Hepatocyte (in vitro differentiated cells): Measurements from ENCODE around the gene LLGL1. TPM values are rescaled to one million over a fixed set of nuclear protein-coding genes. Genes with fewer than 3 reads are reported as not detected.

Experiments used
- DNase-seq: peaks from one replicate; pipeline ENCODE4 v3.0.0-alpha.2; 2016; ENCODE audit warnings: low spot score
- H2AFZ ChIP-seq: fragments of 200-600 bp; sonication (generic); 2 replicates; pipeline ENCODE4 v1.6.0; 2016; ENCODE audit warnings: antibody characterized with exemption, mild to moderate bottlenecking
- H3K27ac ChIP-seq: fragments of 200-600 bp; sonication (generic); 2 replicates; pipeline ENCODE4 v1.5.1; 2016; ENCODE audit warnings: mild to moderate bottlenecking
- H3K27me3 ChIP-seq: fragments of 200-600 bp; sonication (generic); 2 replicates; pipeline ENCODE4 v1.6.1; 2016
- H3K36me3 ChIP-seq: fragments of 200-600 bp; sonication (generic); replicated peaks from 2 replicates; pipeline ENCODE4 v1.5.1; 2016; ENCODE audit warnings: low read depth; ENCODE audit not compliant: insufficient read depth
- H3K4me1 ChIP-seq: fragments of 200-600 bp; sonication (generic); 2 replicates; pipeline ENCODE4 v1.5.1; 2016; ENCODE audit warnings: mild to moderate bottlenecking, moderate library complexity; ENCODE audit not compliant: insufficient read depth
- H3K4me2 ChIP-seq: fragments of 200-600 bp; sonication (generic); 2 replicates; pipeline ENCODE4 v1.6.0; 2016
- H3K4me3 ChIP-seq: fragments of 200-600 bp; sonication (generic); 2 replicates; pipeline ENCODE4 v1.5.1; 2016; ENCODE audit warnings: mild to moderate bottlenecking
- H3K79me2 ChIP-seq: fragments of 200-600 bp; sonication (generic); 2 replicates; pipeline ENCODE4 v1.6.0; 2017; ENCODE audit warnings: mild to moderate bottlenecking
- H3K9me2 ChIP-seq: fragments of 200-600 bp; sonication (generic); replicated peaks from 2 replicates; pipeline ENCODE4 v1.6.0; 2017; ENCODE audit warnings: mild to moderate bottlenecking; ENCODE audit not compliant: insufficient read depth
- H3K9me3 ChIP-seq: fragments of 200-600 bp; sonication (generic); 2 replicates; pipeline ENCODE4 v1.5.1; 2016; ENCODE audit warnings: low read depth, mild to moderate bottlenecking
- H4K20me1 ChIP-seq: fragments of 200-600 bp; sonication (generic); 2 replicates; pipeline ENCODE4 v1.6.0; 2016; ENCODE audit warnings: mild to moderate bottlenecking; ENCODE audit not compliant: insufficient read depth, poor library complexity, severe bottlenecking
- EZH2 ChIP-seq: fragments of 200-600 bp; sonication (generic); IDR thresholded peaks from 2 replicates; pipeline ENCODE4 v1.6.1; 2016; ENCODE audit warnings: antibody characterized with exemption, mild to moderate bottlenecking, borderline replicate concordance
- EZH2phosphoT487 ChIP-seq: fragments of 200-600 bp; sonication (generic); IDR thresholded peaks from one replicate; pipeline ENCODE4 v1.6.1; 2018; ENCODE audit warnings: antibody characterized with exemption, mild to moderate bottlenecking, low read depth, moderate library complexity; ENCODE audit not compliant: unreplicated experiment, severe bottlenecking
- WGBS: methylation state at CpG from one replicate; pipeline ENCODE4 v1.1.6; 2016; ENCODE audit warnings: low lambda C conversion rate; ENCODE audit errors: missing lambda C conversion rate; 5-methylcytosine and 5-hydroxymethylcytosine counted together
- polyA plus RNA-seq: library from polyadenylated mRNA; unstranded; fragments of >200 nt; fragmentation: Nextera tagmentation; extraction: Ambion mirVana; gene quantifications from 2 replicates; pipeline ENCODE4 v1.2.1, GENCODE V29; 2016
- total RNA-seq: library from RNA; depleted of rRNA; stranded (reverse); fragments of >200 nt; gene quantifications from 2 replicates; pipeline ENCODE4 v1.2.3, GENCODE V29; 2014
- TF ChIP-seq, protein P1 (sequence below): fragments of 200-600 bp; sonication (generic); IDR thresholded peaks from 2 replicates; pipeline ENCODE4 v1.5.1; 2016; ENCODE audit warnings: antibody characterized with exemption, mild to moderate bottlenecking; ENCODE audit not compliant: poor library complexity

LLGL1 gene
- total and polyA plus RNA-seq, 2 experiments from 2014 or later: 5.4 to 51.9 TPM

DNA sequence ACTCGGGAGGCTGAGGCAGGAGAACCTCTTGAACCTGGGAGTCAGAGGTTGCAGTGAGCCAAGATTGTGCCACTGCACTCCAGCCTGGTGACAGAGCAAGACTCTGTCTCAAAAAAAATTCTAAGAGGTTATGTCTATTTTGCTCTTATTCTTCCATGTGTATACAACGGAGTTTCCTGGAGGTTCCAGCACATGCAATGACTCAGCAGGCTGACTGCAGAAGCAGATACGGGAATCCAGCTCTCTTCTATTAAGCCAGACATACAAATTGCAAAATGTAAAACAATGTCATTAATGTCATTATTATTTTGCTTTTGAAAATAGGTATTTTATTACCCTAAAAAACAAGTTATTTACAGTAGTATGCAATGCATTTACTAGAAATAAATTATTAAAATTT lies 53.4 kb downstream of the LLGL1 start:
- Histone ChIP-seq H2AFZ (no peak overlapping the region), H3K79me2 (no peaks in the 10 kb centered on the region), H3K27ac (no peak overlapping the region), H3K27me3 (no peaks in the 10 kb centered on the region), H3K9me2 (no peaks in the 10 kb centered on the region), H4K20me1 (no peaks in the 10 kb centered on the region), H3K36me3 (no peaks in the 10 kb centered on the region), H3K4me1 (no peaks in the 10 kb centered on the region), H3K4me3 (no peak overlapping the region), H3K4me2 (no peak overlapping the region), H3K9me3 (no peaks in the 10 kb centered on the region)
- TF ChIP-seq, protein P1, sequence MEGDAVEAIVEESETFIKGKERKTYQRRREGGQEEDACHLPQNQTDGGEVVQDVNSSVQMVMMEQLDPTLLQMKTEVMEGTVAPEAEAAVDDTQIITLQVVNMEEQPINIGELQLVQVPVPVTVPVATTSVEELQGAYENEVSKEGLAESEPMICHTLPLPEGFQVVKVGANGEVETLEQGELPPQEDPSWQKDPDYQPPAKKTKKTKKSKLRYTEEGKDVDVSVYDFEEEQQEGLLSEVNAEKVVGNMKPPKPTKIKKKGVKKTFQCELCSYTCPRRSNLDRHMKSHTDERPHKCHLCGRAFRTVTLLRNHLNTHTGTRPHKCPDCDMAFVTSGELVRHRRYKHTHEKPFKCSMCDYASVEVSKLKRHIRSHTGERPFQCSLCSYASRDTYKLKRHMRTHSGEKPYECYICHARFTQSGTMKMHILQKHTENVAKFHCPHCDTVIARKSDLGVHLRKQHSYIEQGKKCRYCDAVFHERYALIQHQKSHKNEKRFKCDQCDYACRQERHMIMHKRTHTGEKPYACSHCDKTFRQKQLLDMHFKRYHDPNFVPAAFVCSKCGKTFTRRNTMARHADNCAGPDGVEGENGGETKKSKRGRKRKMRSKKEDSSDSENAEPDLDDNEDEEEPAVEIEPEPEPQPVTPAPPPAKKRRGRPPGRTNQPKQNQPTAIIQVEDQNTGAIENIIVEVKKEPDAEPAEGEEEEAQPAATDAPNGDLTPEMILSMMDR: no peak
- DNase-seq: no peak
- 85% methylated on average over 3 of the region's 3 CpGs for WGBS

DNA sequence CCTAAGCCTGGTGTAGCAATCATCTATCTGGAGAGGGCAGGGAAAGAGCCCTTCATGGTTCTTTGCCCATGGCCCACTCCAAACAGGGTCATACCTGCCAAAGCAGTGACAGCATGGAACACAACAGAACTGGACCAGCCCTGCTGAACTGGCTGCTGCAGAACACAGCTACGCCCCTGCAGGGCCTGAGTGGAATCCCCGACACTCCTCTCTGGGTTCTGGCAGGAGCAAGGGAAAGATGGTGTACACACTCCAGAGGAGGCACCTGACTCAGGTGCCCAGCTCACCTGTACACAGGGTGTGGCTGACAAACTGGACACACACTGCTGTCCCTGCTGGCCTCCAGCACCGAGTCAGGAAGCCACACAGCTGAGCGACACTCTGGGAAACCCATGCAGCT lies 54.8 kb downstream of the LLGL1 start:
- Histone ChIP-seq H3K9me2 (no peaks in the 10 kb centered on the region), H3K9me3 (no peaks in the 10 kb centered on the region), H3K79me2 (no peaks in the 10 kb centered on the region), H3K36me3 (no peaks in the 10 kb centered on the region), H3K4me3 (no peak overlapping the region), H3K27me3 (no peaks in the 10 kb centered on the region), H3K4me2 (no peak overlapping the region), H2AFZ (no peak overlapping the region), H3K4me1 (no peaks in the 10 kb centered on the region), H4K20me1 (no peaks in the 10 kb centered on the region), H3K27ac (peak overlapping the region; percentile 12)
- no peak for TF ChIP-seq EZH2phosphoT487
- no peak for TF ChIP-seq EZH2
- TF ChIP-seq, protein P1: no peak
- DNase-seq: no peak
- 98% methylated on average over 4 of the region's 4 CpGs for WGBS

DNA sequence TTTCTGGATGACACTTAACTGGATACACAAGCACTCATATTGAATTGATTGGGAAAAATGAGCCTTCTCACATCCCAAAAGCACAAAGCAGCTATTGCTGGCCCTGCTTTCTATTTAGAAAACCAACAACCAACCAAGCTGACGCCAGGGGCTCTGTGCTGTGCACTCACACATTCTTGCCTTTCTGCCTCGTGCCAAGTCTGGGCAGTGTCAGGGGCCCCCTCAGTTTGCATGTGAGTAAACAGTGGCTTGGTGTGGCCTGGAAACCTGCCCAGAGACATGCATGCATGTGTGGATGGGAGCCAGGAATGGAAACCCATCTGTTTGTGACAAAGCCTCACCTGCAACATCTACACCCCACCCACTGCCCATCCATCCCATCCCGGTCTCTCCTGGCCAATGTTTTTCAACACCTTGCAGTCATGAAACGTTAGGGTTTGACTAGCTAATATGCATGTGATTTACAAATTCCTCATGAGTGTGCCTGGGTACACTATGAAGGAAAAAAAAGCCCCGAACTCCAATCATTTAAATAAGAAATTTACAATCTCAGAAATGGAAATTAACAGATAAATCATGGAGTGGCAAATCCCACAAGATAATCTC lies 55.4 kb downstream of the LLGL1 start:
- 78% methylated on average over 5 of the region's 5 CpGs for WGBS
- H2AFZ ChIP-seq: no peak overlapping the region
- TF ChIP-seq, protein P1: no peak
- TF ChIP-seq EZH2 (no peak), EZH2phosphoT487 (no peak)
- H3K4me1 ChIP-seq: no peaks in the 10 kb centered on the region
- no peaks in the 10 kb centered on the region for H3K36me3 ChIP-seq
- H3K79me2 ChIP-seq: no peaks in the 10 kb centered on the region
- no peaks in the 10 kb centered on the region for H3K9me2 ChIP-seq
- no peak overlapping the region for H3K27ac ChIP-seq
- H3K4me3 ChIP-seq: no peak overlapping the region
- no peak overlapping the region for H3K4me2 ChIP-seq
- no peaks in the 10 kb centered on the region for H3K9me3 ChIP-seq
- peak; percentile 36 for DNase-seq
- H4K20me1 ChIP-seq: no peaks in the 10 kb centered on the region
- H3K27me3 ChIP-seq: no peaks in the 10 kb centered on the region

DNA sequence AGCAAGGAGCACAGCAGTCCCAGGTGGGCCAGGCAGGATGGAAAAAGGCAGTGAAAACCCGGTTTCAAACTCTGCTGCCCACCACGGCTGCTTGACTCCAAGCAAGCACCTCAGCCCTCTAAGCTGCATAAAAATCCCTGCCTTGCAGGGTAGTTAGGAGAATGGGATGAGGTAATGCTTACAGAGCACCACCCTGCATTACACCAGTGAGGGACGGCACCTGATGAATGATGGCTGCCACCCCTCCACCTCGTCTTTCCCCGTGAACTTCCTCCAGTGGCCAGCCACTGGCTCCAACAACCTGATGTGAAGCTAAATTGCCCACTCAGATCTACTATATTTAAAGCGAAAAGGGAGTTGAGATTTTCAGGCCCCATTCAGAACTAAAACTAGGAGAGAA lies 56.4 kb downstream of the LLGL1 start:
- H3K4me3 ChIP-seq: no peak overlapping the region
- WGBS: 96% methylated on average over 6 of the region's 6 CpGs
- H3K9me2 ChIP-seq: no peaks in the 10 kb centered on the region
- H3K4me2 ChIP-seq: no peak overlapping the region
- no peaks in the 10 kb centered on the region for H3K27me3 ChIP-seq
- no peaks in the 10 kb centered on the region for H3K9me3 ChIP-seq
- no peaks in the 10 kb centered on the region for H3K79me2 ChIP-seq
- H2AFZ ChIP-seq: no peak overlapping the region
- H4K20me1 ChIP-seq: no peaks in the 10 kb centered on the region
- TF ChIP-seq, protein P1: no peak
- TF ChIP-seq EZH2 (no peak), EZH2phosphoT487 (no peak)
- no peaks in the 10 kb centered on the region for H3K4me1 ChIP-seq
- H3K27ac ChIP-seq: no peak overlapping the region
- DNase-seq: no peak
- H3K36me3 ChIP-seq: no peaks in the 10 kb centered on the region
